Esophagus muscularis mucosa (tissue), 4 donors: ENCODE data around the gene TMEM108. TPM values are rescaled to one million over a fixed set of nuclear protein-coding genes. Genes with fewer than 3 reads are reported as not detected.

Experiments
- DNase-seq: peaks from one replicate; pipeline ENCODE4 v3.0.0-alpha.2; 2017; ENCODE audit errors: extremely low spot score
- H3K27ac ChIP-seq, 4 donors: fragments of 200-600 bp; sonication (generic); replicated peaks in 1 of 4; 1 replicate in 3 of 4; 2 replicates in 1 of 4; pipeline ENCODE4 v1.5.1; 2016 to 2019; ENCODE audit warnings: mild to moderate bottlenecking in 1 of 4
- H3K27me3 ChIP-seq, 4 donors: fragments of 200-600 bp; sonication (generic); one replicate each; pipeline versions ENCODE4 v1.5.1 to v1.6.0; 2016 to 2019
- H3K36me3 ChIP-seq, 4 donors: fragments of 200-600 bp; sonication (generic); one replicate each; pipeline ENCODE4 v1.5.1; 2016 to 2019
- H3K4me1 ChIP-seq, 4 donors: fragments of 200-600 bp; sonication (generic); one replicate each; pipeline ENCODE4 v1.5.1; 2016 to 2019
- H3K4me3 ChIP-seq, 4 donors: fragments of 200-600 bp; sonication (generic); 1 replicate in 2 of 4; 2 replicates in 2 of 4; pipeline ENCODE4 v1.5.1; 2016 to 2019; ENCODE audit warnings: mild to moderate bottlenecking in 4 of 4, moderate library complexity in 1 of 4
- H3K9me3 ChIP-seq, 4 donors: fragments of 200-600 bp; sonication (generic); 1 replicate in 3 of 4; 2 replicates in 1 of 4; pipeline ENCODE4 v1.5.1; 2016 to 2019
- CTCF ChIP-seq, 3 experiments: fragments of 200-600 bp in 2 of 3; fragments of 450-650 bp in 1 of 3; sonication (generic) in 2 of 3; IDR thresholded peaks; one replicate each; pipeline ENCODE4 v1.5.1; 2017 to 2019; ENCODE audit warnings: antibody characterized with exemption in 3 of 3, mild to moderate bottlenecking in 2 of 3, moderate library complexity in 1 of 3
- EP300 ChIP-seq: sonication (generic); formaldehyde crosslinking; IDR thresholded peaks from one replicate; pipeline ENCODE4 v1.6.1; 2017; ENCODE audit warnings: antibody characterized with exemption
- POLR2A ChIP-seq: fragments of 450-650 bp; IDR thresholded peaks from one replicate; pipeline ENCODE4 v1.6.1; 2017; ENCODE audit warnings: antibody characterized with exemption, moderate library complexity, mild to moderate bottlenecking, low read depth
- POLR2AphosphoS5 ChIP-seq, 2 donors: sonication (generic); formaldehyde crosslinking; IDR thresholded peaks; one replicate each; pipeline ENCODE4 v1.6.1; 2017; ENCODE audit warnings: antibody characterized with exemption in 2 of 2
- WGBS: methylation state at CpG from one replicate; pipeline ENCODE4 v1.1.5; 2018; 5-methylcytosine and 5-hydroxymethylcytosine counted together
- intact Hi-C: fragments of 100-400 bp; cut with DNase I; formaldehyde crosslinking; loops from one replicate; pipeline ENCODE4 v1.15.1; 2023
- total RNA-seq, 4 donors: library from RNA; depleted of rRNA; stranded (reverse); fragments of >200 nt; gene quantifications; one replicate each; pipeline versions ENCODE4 v1.1.0 to v1.2.1, GENCODE V29; 2016

Gene TMEM108
- total RNA-seq, 4 donors from 2014 or later, result 8.6 to 12.1 (median 11.2) TPM

DNA sequence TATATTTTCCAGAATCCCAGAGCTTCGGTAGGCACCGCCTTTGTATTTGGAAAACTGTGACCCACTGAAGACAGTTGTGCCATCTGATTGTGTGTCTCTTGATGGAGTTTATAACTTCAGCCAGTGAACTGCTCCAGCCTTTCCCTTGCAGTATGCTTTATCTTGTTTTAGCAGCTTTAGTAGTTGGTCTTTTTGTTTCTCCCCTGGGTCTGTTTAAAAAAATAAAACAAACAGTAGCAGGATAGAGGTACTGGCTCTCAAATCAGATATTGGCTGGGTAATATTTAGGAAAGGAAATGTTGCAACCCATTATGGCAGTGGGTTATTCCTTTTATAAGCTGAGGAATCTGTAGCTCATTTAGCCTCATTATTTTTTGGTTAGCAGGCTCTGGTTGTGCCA is 210.2 kb downstream of the TMEM108 start:
- intact Hi-C loops, result no loop called here
- no peaks in the 10 kb centered on the region for H3K36me3 ChIP-seq
- H3K9me3 ChIP-seq, result no peaks in the 10 kb centered on the region
- H3K4me3 ChIP-seq, result no peak overlapping the region
- H3K27ac ChIP-seq, result no peak overlapping the region
- H3K4me1 ChIP-seq, result peaks cover 0 to 4% (median 0%) of the 10 kb centered on the region in 4 donors
- H3K27me3 ChIP-seq, result no peaks in the 10 kb centered on the region
- 77% methylated on average over 2 of the region's 2 CpGs for WGBS
- DNase-seq, result no peak
- TF ChIP-seq POLR2AphosphoS5 (IDR thresholded peaks at IDR 0.05) (no peak), CTCF (IDR thresholded peaks at IDR 0.05) (no peak), POLR2A (no peak), EP300 (no peak)

GRCh38 chr3:133249490-133249889 is 211.3 kb downstream of the TMEM108 start:
- H3K9me3 ChIP-seq, result no peaks in the 10 kb centered on the region
- 87% methylated on average over 2 of the region's 2 CpGs for WGBS
- intact Hi-C loops, result no loop called here

DNA sequence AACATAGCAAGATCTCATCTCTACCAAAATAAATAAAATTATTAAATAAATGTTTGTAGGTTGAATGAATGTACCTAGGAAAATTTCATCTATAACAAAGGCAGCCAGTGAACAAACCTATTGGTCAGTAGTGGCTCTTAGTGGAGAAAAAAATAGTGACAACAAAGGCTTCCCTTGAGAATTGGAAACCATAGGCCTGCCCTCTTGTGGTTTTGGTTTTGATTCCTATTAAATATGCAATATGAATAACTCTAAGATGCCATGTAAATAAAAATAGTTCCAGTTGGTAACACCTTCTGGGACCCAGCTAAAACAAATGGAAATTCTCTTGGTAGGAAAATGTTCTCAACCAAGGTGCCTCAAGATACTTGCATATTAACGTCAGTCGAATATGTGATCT is 216.0 kb downstream of the TMEM108 start:
- Histone ChIP-seq H3K36me3 (no peaks in the 10 kb centered on the region), H3K9me3 (no peaks in the 10 kb centered on the region), H3K4me1 (peaks cover 0 to 23% (median 13%) of the 10 kb centered on the region in 4 donors), H3K4me3 (no peak overlapping the region), H3K27me3 (no peaks in the 10 kb centered on the region), H3K27ac (no peak overlapping the region)
- TF ChIP-seq POLR2A (no peak), CTCF (IDR thresholded peaks at IDR 0.05) (no peak), POLR2AphosphoS5 (IDR thresholded peaks at IDR 0.05) (no peak), EP300 (no peak)
- intact Hi-C loops, result no loop called here
- WGBS, result 93% methylated on average over 2 of the region's 2 CpGs
- DNase-seq, result no peak

More at GRCh38 chr3:133249490-133249889, 211.3 kb downstream of the TMEM108 start:
- Histone ChIP-seq H3K36me3 (no peaks in the 10 kb centered on the region), H3K4me3 (no peak overlapping the region), H3K27me3 (no peaks in the 10 kb centered on the region), H3K4me1 (peaks cover 0 to 4% (median 0%) of the 10 kb centered on the region in 4 donors), H3K27ac (no peak overlapping the region)
- no peak for DNase-seq
- TF ChIP-seq EP300 (no peak), POLR2AphosphoS5 (IDR thresholded peaks at IDR 0.05) (no peak), POLR2A (no peak), CTCF (IDR thresholded peaks at IDR 0.05) (no peak)

DNA sequence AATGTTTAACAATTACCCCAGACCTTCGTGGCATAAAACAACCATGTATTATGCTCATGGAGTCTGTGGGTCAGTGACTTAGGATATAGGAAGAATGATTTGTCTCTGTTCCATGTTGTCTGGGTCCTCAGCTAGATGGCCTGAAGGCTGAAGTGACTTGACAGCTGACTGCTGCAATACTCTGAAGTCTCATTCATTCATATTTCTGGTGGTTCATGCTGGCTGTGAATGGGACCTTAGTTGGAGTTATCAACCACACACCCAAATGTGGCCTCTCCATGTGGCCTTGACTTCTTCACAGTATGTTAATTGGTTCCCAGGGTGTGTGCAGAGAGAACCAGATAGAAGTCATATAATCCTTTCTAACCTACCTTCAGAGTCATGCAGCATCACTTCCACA is 216.5 kb downstream of the TMEM108 start:
- Histone ChIP-seq H3K36me3 (no peaks in the 10 kb centered on the region), H3K27ac (no peak overlapping the region), H3K27me3 (no peaks in the 10 kb centered on the region), H3K4me1 (peaks cover 0 to 24% (median 14%) of the 10 kb centered on the region in 4 donors), H3K9me3 (no peaks in the 10 kb centered on the region), H3K4me3 (no peak overlapping the region)
- no peak for DNase-seq
- WGBS, result 96% methylated on average over 1 of the region's 1 CpG
- no peak for TF ChIP-seq EP300
- TF ChIP-seq CTCF (IDR thresholded peaks at IDR 0.05), result no peak
- no peak for TF ChIP-seq POLR2AphosphoS5 (IDR thresholded peaks at IDR 0.05)
- no peak for TF ChIP-seq POLR2A
- intact Hi-C loops, result no loop called here

DNA sequence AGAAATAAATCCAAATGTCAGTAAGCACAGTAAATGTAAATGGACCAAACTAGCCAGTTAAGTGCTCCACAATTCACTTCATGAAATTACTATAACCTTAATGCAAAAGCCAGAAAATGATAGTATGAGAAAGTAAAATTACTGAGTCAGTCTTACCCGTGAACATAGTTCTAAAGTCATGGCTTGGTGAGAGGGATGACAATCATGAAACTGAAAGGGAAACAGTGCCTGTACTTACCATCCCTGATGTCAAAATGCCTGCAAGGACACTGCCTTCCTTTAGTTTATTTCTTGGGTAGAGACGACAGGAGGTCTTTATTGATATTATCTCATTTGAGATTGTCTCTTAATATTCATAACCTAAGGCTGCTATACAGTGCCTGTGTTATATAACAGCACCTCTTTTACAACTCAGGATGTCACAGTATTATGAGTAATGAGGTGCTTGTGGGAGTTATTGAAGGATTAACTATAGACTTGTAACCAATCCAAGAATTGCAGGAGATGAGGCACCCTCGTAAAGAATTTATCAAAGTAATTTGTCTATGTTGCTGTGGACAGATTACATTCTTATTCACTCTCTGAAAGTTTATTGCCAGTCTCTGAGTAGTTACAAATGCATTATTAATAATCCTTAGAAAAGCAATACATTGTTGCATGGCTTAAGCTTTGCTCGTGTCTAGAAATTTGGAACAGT is 218.7 kb downstream of the TMEM108 start:
- Histone ChIP-seq H3K4me1 (peaks cover 0 to 24% (median 15%) of the 10 kb centered on the region in 4 donors), H3K27ac (no peak overlapping the region), H3K9me3 (no peaks in the 10 kb centered on the region), H3K4me3 (no peak overlapping the region), H3K27me3 (no peaks in the 10 kb centered on the region), H3K36me3 (no peaks in the 10 kb centered on the region)
- intact Hi-C loops, result no loop called here
- 38% methylated on average over 4 of the region's 4 CpGs for WGBS
- no peak for DNase-seq
- TF ChIP-seq POLR2A (no peak), CTCF (IDR thresholded peaks at IDR 0.05) (no peak), POLR2AphosphoS5 (IDR thresholded peaks at IDR 0.05) (no peak), EP300 (no peak)
